Measurements from ENCODE around the gene PDGFA. TPM values are rescaled to one million over a fixed set of nuclear protein-coding genes. Genes with fewer than 3 reads are reported as not detected.

PDGFA gene
- polyA plus RNA-seq, 1 donor (not counting 4 experiments of a cell fraction or from before 2014, with no cell fraction given), result 14.8 TPM

DNA sequence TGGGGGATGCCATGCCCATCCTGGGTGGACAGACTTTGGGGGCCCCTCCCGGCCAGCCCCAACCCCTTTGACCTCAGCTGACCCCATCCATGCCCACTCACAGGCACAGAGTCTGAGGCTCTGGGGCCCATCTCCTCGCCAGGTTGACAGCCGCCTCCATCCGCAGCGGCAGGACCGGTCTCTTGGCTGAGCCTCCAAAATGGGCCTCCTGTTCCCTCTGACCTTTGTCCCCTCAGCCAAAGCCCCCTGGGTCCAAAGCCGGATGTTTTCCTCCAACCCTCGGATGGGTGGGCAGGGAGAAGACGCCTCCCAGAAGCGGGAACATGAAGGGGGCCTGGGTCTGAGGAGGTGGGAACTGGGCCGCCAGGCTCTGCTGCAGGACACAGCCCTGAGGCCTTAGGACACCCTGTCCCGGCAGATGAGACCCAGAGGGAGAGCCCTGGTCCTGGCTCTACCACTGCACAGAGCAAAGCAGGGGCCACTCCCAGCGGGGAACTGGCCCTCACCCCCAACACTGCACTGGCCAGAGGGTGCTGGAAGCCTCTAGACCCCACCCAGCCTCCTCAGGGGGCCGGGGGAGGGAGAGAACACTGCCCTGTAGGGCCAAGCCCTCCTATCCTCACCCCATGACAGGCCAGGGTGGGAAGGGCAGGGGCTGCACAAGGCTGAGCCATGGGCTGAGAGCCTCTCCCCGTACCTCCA is 12.6 kb downstream of the PDGFA start:
- Histone ChIP-seq H3K4me3 (ENCODE audit: control insufficient read depth in 2 of 3, extremely low read depth in 1 of 3, insufficient read depth in 2 of 3, low read depth in 1 of 3, low read length in 3 of 3) (no peak overlapping the region), H3K4me2 (ENCODE audit: control insufficient read depth, extremely low read depth, insufficient read depth, low read depth, low read length) (no peak overlapping the region), H3K27me3 (ENCODE audit: control insufficient read depth, extremely low read depth, insufficient read depth, low read length) (no peaks in the 10 kb centered on the region), H3K79me2 (ENCODE audit: control insufficient read depth, insufficient read depth, low read length) (peaks cover 48% of the 10 kb centered on the region), H2AFZ (ENCODE audit: control insufficient read depth, low read length) (no peak overlapping the region), H3K36me3 (ENCODE audit: control insufficient read depth in 2 of 2, extremely low read depth in 1 of 2, insufficient read depth in 2 of 2, low read length in 2 of 2) (peaks cover 33 to 51% of the 10 kb centered on the region in 2 experiments), H3K9me1 (ENCODE audit: control insufficient read depth, extremely low read depth, insufficient read depth, low read length) (no peaks in the 10 kb centered on the region), H3K9ac (ENCODE audit: control insufficient read depth, extremely low read depth, insufficient read depth, low read length) (no peak overlapping the region), H4K20me1 (ENCODE audit: control insufficient read depth, extremely low read depth, insufficient read depth, low read length) (no peaks in the 10 kb centered on the region), H3K9me3 (ENCODE audit: control insufficient read depth, low read depth, low read length) (no peaks in the 10 kb centered on the region), H3K4me1 (ENCODE audit: control insufficient read depth, extremely low read depth, insufficient read depth, low read length) (peaks cover 8% of the 10 kb centered on the region), H3K27ac (ENCODE audit: control insufficient read depth, insufficient read depth, low read length) (no peak overlapping the region)
- dilution Hi-C loops (cut with MboI; ENCODE audit: extremely low pct_ligation_motif_present, low sequenced_read_pairs), result no loop called here
- TF ChIP-seq CTCF (optimal IDR thresholded peaks at IDR 0.05 in 1 of 3, IDR thresholded peaks at IDR 0.05 in 1 of 3, conservative IDR thresholded peaks at IDR 0.05 in 1 of 3; ENCODE audit: extremely low read depth in 1 of 3, insufficient read depth in 2 of 3, low read length in 3 of 3), result no peak
- no peak for TF ChIP-seq EZH2 (IDR thresholded peaks at IDR 0.05; ENCODE audit: low read length)
- no peak for DNase-seq (ENCODE audit: low read depth, low spot score)
- FAIRE-seq, result no peak

DNA sequence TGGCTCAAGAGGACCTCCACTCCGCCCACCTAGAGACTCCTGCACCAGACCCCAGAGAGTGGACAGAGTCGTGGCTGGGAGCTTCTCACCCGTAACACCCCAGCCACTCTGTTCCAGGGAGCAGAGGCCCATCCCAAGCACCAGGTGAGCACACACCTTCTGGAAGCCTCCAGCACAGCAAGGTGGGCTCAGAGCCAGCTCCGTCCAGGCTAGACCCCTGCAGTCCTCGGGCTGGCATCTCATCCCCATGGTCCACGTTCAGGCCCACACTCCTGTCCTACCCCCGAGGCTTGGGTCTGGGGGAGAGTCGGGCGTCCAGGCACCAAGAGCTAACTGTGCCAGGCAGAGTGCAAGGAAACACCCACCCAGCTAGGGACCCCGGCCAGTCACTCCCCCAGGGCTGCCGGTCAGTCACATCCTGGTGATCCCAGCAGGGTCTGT is 13.2 kb downstream of the PDGFA start:
- Histone ChIP-seq H3K4me2 (ENCODE audit: control insufficient read depth, extremely low read depth, insufficient read depth, low read depth, low read length) (no peak overlapping the region), H3K9me1 (ENCODE audit: control insufficient read depth, extremely low read depth, insufficient read depth, low read length) (no peaks in the 10 kb centered on the region), H2AFZ (ENCODE audit: control insufficient read depth, low read length) (no peak overlapping the region), H3K36me3 (ENCODE audit: control insufficient read depth in 2 of 2, extremely low read depth in 1 of 2, insufficient read depth in 2 of 2, low read length in 2 of 2) (peaks cover 33 to 50% of the 10 kb centered on the region in 2 experiments), H4K20me1 (ENCODE audit: control insufficient read depth, extremely low read depth, insufficient read depth, low read length) (no peaks in the 10 kb centered on the region), H3K79me2 (ENCODE audit: control insufficient read depth, insufficient read depth, low read length) (peaks cover 45% of the 10 kb centered on the region), H3K9me3 (ENCODE audit: control insufficient read depth, low read depth, low read length) (no peaks in the 10 kb centered on the region), H3K9ac (ENCODE audit: control insufficient read depth, extremely low read depth, insufficient read depth, low read length) (no peak overlapping the region), H3K27ac (ENCODE audit: control insufficient read depth, insufficient read depth, low read length) (no peak overlapping the region), H3K27me3 (ENCODE audit: control insufficient read depth, extremely low read depth, insufficient read depth, low read length) (no peaks in the 10 kb centered on the region), H3K4me1 (ENCODE audit: control insufficient read depth, extremely low read depth, insufficient read depth, low read length) (peaks cover 2% of the 10 kb centered on the region), H3K4me3 (ENCODE audit: control insufficient read depth in 2 of 3, extremely low read depth in 1 of 3, insufficient read depth in 2 of 3, low read depth in 1 of 3, low read length in 3 of 3) (no peak overlapping the region)
- TF ChIP-seq EZH2 (IDR thresholded peaks at IDR 0.05; ENCODE audit: low read length) (no peak), CTCF (optimal IDR thresholded peaks at IDR 0.05 in 1 of 3, IDR thresholded peaks at IDR 0.05 in 1 of 3, conservative IDR thresholded peaks at IDR 0.05 in 1 of 3; ENCODE audit: extremely low read depth in 1 of 3, insufficient read depth in 2 of 3, low read length in 3 of 3) (no peak)
- FAIRE-seq, result no peak
- dilution Hi-C loops (cut with MboI; ENCODE audit: extremely low pct_ligation_motif_present, low sequenced_read_pairs), result no loop called here
- no peak for DNase-seq (ENCODE audit: low read depth, low spot score)
